SKM-1 treated with dmso at 0.1 percent for 144 hours (cell line): ENCODE results near the gene GRWD1.
"Not testable (repeated sequence)": the region's sequence is repeated elsewhere in the genome, so short reads cannot be mapped to it uniquely, and the experiment has no call there.

Experiments used
- DNase-seq: peaks from one replicate; lab custom pipeline; 2025; ENCODE audit not compliant: unreplicated experiment; lab: John Stamatoyannopoulos, UW

The GRWD1 gene

DNA sequence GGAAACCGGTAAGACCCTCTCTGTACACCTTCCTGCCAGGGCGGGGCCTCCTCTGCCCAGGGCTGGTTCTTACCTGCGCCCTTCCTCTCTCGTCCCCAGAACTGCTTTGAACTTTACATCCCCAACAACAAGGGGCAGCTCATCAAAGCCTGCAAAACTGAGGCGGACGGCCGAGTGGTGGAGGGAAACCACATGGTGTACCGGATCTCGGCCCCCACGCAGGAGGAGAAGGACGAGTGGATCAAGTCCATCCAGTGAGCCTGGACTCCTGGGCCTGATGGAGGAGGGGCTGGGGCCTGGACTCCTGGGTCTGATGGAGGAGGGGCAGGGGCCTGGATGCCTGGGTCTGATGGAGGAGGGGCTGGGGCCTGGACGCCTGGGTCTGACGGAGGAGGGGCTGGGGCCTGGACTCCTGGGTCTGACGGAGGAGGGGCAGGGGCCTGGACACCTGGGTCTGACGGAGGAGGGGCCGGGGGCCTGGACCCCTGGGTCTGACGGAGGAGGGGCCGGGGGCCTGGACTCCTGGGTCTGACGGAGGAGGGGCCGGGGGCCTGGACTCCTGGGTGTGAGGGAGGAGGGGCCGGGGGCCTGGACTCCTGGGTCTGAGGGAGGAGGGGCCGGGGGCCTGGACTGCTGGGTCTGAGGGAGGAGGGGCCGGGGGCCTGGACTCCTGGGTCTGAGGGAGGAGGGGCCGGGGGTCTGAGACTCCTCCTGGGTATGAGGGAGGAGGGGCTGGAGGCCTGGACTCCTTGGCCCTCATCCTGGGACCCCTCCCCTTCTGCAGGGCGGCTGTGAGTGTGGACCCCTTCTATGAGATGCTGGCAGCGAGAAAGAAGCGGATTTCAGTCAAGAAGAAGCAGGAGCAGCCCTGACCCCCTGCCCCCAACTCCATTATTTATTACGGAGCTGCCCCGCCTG is 32.8 kb downstream of the GRWD1 start:
- no peak for DNase-seq

DNA sequence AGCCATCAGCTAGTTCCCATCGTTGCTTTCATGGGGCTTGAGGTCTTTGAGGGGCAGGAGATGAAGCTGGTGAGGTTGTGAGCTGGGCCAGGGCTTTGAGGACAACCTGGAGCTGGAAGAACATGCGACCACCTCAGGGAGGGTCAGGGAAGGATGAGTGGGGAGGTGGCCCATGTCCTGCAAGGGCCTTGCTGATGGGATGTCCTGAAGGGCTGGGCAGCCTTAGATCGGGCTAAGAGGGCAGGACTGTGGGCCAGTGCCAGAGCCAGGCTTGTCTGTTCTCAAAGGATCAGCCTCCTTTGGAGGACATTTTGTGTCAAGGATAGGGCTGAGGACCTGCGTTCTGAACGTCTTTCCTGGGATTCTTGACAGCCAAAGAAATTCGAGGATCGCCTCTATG is 33.9 kb downstream of the GRWD1 start:
- no peak for DNase-seq

DNA sequence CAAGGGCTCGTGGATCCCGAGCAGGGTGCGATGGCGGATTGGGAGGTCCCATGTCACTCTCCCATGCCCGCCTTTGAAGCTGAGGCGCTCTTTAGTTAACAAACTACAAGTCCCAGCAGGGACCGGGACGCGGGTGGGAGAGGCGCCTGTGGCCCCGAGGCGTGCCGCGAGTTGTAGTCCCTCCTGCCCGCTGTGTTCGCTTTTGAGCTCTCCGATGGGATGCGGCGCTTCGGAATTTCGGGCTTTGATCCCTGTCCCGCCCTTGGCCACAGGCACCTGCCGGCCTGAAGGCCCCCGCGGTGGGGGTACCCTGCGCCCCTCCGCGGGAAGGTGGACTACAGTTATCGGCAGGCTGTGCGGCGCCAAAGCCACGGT is 34.4 kb downstream of the GRWD1 start:
- no peak for DNase-seq

DNA sequence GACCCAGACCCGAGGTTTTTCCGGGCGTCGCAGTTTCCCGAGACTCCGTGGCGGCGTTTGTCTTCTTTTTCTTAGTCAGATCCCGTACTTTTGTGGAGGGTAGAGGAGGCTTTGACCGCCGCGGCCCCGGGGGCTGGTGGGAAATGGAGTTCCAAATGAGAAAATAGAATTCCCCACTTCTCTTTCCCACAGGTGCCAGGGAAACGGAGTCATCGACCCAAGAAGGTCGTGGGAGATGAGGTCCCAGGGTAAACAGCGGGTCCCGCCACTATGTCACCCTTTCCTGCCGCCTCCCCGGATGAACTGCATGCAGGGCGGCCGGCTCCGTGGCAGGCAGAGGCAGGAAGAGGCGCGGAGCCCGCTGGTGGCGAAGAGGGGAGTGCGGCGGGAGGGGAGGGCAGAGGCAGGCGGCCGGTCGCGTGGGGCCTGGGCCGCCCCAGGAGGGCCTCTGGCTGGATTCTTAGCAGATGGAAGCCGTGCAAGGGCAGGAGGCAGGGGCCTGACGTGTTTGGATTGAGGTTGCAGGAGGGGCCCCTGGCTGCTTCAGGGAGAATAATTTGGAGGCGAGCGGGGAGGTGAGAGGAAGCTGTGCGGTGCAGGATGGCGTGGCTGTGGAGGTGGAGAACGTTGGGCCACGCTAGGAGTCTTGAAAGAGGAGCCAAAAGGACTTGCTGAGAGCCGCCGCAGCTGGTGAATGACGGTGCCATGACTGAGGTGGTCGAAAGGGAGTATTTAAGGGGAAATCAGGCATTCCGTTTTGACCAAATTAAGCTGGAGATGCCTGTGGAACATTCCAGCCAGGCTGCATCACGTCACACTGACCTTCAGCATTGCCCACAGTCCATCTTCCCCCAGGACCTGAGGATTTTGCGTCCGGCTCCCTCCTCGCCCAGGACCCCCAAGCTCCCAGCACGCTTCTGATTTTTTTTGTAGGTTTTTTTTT is 35.0 kb downstream of the GRWD1 start:
- no peak for DNase-seq

DNA sequence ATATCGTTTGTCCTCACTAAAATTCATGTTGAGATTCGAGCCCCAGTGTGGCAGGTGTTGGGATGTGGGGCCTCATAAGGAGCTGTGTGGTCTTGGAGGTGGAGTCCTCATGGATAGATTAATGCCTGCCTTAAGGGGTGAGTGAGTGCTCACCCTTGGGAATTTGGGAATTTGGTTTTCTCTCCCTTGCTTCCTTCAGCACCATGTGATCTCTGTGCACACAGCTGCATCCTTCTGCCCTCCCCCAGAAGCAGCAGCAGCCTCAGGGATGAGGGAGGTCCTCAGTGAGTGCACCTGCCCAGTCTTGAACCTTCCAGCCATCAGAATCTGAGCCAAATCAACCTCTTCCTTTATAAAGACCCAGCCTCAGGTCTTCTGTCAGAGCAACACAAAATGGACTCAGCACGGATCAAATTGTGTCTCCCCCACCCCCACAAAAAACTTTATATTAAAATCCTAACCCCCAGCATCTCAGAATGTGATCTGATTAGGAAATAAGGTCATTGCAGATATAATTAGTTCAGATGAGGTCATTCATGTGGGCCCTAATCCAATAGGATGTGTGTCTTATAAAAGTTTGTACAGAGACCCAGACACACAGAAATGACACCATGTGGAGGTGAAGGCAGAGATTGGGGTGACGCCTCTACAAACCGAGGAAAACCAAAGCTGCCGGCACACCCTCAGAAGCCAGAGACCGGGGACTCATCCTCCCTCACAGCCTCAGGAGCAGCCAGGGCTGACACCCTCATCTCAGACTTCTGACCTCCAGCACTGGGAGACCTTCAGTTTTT is 36.3 kb downstream of the GRWD1 start:
- no peak for DNase-seq

DNA sequence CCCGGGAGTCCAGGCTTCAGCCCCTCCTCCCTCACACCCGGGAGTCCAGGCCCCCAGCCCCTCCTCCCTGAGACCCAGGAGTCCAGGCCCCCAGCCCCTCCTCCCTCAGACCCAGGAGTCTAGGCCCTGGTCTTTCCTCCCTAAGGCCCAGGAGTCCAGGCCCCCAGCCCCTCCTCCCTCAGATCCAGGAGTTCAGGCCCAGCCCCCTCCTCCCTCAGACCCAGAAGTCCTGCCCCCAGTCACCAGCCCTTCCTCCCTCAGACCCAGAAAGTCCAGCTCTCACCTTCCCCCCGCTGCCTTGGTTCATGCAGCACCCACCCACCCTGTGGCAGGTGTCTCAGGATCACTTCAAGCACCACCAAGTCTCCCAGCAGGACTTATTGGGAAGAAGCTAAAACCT is 37.5 kb downstream of the GRWD1 start:
- DNase-seq, result no peak

DNA sequence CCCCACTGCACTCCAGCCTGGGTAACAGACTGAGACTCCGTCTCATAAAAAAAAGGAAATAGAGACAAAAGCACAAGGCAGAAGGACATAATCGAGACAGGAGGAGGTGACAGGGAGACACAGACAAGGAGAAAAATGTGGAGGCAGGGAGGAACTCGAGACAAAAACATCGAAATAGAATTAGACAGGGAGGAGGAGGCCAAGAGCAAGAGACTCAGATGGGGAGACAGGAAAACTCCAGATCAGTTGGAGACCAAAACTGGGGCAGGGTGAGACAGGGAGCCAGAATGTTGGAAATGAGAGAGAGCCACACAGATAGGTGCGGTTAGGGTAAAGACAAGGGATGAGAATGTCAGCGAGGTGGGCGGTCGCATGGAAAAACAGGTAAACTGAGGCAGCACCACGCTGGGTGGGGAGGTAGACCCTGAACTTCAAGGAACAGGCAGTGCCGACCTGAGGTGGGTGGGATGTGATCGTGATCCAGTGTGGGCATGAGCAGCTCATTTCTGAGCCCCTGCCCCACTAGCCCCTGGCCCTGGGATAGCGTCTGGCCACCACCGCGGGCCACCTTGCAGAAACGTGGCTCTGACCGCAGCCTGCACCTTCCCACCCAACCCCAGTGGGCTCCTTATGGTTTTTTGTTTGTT is 38.6 kb downstream of the GRWD1 start:
- no peak for DNase-seq

DNA sequence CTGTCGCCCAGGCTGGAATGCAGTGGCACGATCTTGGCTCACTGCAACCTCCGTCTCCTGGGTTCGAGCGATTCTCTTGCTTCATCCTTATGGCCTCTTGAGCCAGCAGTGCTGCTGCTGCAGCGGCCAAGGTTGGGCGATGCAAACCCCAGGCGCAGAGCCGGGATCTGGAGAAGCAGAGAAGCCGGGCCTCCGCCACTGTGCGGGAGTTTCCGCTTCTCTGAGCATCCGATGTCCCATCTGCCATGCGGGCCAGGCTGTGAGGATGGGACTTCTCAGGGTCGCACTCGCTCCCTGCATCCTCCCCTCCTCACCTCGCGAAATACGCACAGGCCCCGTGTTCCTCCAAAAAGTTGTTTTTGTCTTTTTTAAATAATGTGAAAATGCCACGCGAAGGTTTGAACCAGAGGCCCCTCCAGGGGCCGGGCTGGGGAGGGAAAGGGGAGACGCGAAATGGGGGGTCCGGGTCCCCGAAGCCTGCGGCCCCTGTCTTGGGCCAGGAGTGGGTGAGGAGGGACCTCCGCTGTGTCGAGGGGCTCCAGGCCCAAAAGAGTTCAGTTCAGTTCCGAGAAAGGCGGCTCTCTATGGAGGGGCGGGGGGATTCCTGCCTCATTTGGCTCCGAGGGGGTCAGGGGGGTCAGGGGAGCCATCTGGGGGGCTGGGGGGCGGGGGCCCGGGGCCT is 39.3 kb downstream of the GRWD1 start:
- no peak for DNase-seq

DNA sequence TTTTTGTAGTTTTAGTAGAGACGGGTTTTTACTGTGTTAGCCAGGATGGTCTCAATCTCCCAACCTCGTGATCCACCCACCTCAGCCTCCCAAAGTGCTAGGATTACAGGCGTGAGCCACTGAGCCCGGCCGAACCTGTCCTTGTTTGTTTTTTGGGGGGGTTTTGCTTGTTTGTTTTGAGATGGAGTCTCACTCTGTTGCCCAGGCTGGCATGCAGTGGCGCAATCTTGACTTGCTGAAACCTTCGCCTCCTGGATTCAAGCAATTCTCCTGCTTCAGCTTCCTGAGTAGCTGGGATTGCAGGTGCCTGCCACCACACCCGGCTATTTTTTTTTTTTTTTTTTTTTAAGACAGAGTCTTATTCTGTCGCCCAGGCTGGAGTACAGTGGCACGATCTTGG is 40.9 kb downstream of the GRWD1 start:
- DNase-seq, result not testable (repeated sequence)

DNA sequence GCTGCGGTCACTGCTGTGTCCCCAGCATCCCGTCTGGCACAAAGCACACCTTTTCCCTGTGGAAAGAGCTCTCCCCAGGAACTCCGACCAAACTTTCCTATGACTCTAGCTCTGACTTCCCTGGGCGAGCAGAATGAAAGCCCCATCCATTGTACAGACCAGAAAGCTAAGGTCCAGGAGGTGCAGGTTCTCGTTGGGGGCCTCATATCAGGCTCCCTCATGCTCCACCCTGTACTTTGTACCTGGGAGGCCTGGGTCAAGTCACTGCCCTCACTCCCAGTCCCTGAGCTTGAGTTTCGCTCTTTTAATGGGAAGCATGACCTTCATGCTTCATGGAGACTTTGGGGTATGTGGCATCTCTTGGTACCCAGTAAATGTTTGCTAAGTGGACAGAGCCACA is 41.8 kb downstream of the GRWD1 start:
- DNase-seq, result no peak

DNA sequence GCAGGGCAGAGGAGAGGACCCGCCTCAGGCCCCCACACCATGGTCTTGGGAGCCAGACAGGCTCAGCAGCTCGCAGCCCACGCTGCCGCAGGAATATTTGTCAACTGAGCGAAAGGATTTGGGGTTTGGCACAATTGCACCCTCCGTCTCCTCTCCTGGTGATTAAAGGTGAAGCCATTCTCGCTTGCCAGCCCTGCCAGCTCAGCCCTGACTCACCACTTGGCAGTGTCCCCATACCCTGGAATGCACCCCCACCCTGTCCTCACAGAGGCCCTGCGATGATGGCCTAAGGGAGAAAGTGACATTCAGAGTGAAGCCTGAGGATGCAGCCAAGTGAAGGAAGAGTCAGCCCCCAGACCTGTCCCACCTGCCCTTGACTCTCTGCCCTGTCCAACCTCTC is 42.2 kb downstream of the GRWD1 start:
- no peak for DNase-seq

DNA sequence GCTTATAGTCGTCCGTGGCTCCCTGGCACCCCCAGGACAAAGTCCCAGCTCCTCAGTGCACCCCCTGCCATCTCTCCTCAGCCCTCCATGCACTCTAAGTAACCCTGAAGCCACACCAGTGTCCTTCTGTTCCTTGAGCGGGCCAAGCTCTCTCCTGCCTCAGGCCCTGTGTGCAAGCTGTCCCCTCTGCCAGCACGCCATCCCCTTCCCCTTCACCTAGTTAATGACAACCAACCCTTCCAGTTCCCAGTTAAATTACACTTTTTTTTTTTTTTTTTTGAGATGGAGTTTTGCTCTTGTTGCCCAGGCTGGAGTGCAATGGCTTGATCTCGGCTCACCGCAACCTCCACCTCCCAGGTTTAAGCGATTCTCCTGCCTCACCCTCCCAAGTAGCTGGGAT is 42.7 kb downstream of the GRWD1 start:
- not testable (repeated sequence) for DNase-seq

DNA sequence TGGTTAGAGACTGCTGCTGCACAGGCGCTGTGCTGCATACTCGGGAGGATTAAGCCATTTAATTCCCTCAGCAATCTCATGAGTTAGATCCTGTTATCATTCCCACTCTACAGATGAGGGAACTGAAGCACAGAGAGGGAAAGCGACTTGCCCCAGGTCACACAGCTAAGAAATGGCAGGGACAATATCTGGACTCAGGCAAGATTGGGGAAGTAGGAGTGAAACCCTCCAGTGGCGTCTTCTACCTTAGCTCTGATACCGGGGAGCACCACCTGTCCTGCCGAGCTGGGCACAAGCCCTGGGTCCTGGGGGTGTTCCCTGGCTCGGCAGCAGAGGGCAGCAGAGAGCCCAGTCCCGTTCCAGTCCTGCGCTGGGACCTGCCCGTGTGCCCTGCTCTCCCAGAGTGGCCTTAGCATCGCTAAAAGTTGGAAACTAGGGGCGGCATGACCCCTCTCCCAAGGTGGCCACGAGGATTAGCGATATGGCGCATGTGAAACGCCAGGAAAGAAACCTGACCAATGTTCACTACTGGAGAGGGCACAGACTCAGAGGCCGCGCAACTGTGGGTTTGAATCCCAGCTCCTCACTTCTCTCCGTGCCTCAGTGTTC is 43.9 kb downstream of the GRWD1 start:
- peak; percentile 23 for DNase-seq

DNA sequence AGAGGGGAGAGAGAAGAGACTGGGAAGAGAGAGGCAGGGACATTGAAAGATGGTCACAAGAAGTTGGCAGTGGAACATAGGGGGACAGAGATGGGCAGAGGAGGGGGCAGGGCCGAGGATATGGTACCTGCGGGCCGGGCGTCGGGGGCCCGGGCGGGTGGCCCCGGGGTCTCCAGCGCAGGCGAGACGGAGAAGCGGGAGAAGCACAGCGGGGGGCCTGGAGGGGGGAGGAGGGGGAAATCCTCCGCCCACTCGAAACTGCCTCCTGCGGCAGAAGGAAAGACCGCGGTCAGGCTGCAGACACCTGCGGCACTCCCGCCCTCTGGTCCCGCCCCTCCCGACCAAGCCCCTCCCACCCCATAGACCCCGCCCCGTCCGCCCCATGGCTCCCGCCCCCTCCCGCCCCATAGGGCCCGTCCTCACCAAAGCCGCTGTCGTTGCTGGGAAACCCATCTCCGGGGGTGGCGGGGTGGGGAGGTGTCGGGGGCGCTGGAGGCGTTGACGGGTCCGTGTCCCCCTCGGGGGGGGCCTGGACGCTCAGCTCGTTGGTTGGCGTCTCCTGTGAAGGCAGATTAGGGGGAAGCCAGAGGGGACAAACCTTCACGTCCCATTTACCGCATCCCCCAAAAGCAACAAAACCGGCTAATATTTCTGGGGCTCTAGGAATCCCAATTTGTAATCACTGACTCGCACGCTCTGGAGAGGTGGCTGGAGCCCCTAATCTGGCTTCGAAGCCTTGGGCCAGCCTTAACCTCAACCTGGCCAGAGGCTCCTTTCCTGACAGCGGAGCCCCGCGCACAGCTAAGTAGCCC is 45.4 kb downstream of the GRWD1 start:
- no peak for DNase-seq

DNA sequence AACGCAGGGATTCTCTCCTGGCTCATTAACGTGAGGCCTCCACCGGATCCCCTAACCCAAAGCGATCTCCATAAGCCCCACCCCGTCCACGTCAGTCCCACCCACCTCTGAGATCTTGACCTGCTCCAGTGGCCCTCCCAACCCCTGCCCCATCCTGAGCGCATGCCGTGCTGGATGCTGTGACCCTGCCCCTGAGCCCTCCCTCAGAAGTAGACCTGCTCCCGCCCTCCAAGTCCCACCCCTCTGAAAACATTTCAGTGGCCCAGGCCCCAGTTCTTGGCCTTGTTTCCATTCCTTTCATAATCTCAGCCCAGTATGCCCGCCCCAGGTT is 46.0 kb downstream of the GRWD1 start:
- no peak for DNase-seq

DNA sequence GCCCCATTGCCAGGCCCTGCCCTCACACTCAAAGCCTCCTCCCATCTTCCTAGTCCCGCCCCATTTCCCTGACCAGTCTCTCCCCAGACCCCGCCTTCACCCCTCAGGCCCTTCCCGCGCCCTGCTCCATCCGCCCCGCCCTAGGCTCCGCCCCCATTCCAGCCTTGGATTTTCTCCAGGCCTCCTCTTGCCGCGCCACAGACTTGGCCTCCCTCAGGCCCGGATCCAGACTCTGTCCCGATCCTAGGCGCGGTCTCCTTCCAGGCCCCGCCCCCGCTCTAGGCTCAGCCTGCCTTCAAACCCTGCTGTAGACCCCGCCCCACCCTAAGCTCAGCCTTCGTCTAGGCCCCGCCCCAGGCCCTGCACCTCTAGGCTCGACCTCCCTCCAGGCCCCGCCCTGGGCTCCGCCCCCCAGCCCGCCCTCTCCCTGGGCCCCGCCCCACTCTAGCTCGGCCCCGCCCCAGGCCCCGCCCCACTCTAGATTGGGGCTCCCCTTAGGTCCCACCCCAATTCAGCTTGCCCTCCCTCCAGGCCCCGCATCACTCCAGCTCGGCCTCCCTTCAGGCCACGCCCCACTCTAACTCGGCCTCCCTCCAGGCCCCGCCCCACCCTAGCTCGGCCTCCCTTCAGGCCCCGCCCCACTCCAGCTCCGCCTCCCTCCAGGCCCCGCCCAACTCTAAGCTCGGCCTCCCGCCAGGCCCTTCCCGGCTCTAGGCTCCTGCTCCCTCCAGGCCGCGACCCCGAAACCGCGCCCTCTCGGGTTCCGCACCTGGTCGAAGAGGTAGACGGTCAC is 47.3 kb downstream of the GRWD1 start:
- peak; percentile 88 for DNase-seq

DNA sequence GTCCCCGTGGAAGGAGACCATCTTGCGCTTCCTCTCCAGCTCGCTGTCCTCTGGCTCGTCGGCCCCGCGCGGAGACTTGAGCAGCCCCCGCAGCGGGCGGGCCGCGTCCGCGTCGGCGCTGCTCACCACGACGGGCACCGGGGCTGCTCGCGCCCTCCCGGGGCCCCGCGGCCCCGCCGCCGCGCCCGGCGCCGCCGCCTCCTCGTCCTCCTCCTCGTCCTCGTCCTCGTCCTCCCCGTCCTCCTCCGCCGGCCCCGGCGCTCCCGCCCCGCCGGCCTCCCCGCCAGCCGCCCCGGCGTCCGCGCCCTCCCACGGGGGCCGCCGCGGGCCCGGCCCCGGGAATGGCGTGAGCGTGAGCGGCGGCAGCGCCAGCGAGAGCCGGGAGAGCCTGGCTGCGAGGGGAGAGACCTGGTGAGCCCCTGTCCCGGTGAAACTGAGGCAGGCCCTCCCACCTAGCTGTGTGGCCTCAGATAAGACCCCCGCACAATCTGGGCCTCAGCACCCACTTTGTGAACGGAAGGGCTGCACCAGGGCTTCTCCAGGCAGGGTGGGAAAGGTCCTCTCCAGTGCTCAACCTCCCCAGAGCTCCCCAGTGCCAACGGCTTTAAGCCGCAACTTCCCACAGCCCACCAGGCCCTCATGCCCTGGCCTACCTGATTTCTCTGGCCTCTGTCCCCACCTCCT is 48.1 kb downstream of the GRWD1 start:
- DNase-seq, result no peak

DNA sequence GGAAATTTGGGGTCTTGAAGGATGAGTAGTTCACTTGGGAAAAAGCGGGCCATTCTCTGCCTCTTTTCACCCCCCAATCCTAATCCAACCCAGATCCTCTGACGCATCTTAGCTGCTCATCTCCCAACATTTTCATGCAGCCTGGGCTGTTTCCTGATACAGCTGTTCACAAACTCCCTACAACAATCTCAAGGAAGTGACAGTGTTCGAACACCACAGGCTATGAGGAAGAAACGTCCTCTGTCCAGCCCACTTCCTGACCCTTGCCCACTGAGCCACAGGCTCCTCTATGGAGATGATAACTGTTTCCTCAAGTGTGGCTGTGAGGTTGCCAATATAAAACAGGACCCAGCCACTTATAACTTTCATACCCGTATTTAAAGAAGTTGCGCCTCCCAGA is 49.6 kb downstream of the GRWD1 start:
- no peak for DNase-seq
